H9 (cell line): Measurements from ENCODE around the gene BAHD1. TPM values are rescaled to one million over a fixed set of nuclear protein-coding genes. Genes with fewer than 3 reads are reported as not detected.

Experiments
- DNase-seq: peaks from one replicate; pipeline ENCODE4 v3.0.0-alpha.2; 2017
- H2AFZ ChIP-seq: one replicate; pipeline ENCODE4 v1.6.1; 2013; ENCODE audit warnings: mild to moderate bottlenecking, low read length, control low read depth, moderate library complexity
- H2AK5ac ChIP-seq: 2 replicates; pipeline ENCODE4 v1.6.1; 2013; ENCODE audit warnings: low read length, control low read depth, mixed read lengths; ENCODE audit not compliant: insufficient read length
- H2BK120ac ChIP-seq: one replicate; pipeline ENCODE4 v1.6.1; 2013; ENCODE audit warnings: low read depth, mild to moderate bottlenecking, low read length, control low read depth, inconsistent platforms; ENCODE audit not compliant: poor library complexity, severe bottlenecking
- H2BK12ac ChIP-seq: 2 replicates; pipeline ENCODE4 v1.6.1; 2013; ENCODE audit warnings: low read length, control low read depth, mixed read lengths, low read depth; ENCODE audit not compliant: insufficient read length
- H2BK15ac ChIP-seq: 2 replicates; pipeline ENCODE4 v1.6.1; 2013; ENCODE audit warnings: low read depth, low read length, control low read depth
- H2BK20ac ChIP-seq: one replicate; pipeline ENCODE4 v1.6.1; 2013; ENCODE audit warnings: low read depth, mild to moderate bottlenecking, low read length, control low read depth, inconsistent platforms; ENCODE audit not compliant: poor library complexity, severe bottlenecking
- H2BK5ac ChIP-seq: 2 replicates; pipeline ENCODE4 v1.6.1; 2013; ENCODE audit warnings: low read length, control low read depth, mixed read lengths; ENCODE audit not compliant: insufficient read length
- H3K14ac ChIP-seq: 2 replicates; pipeline ENCODE4 v1.6.1; 2013; ENCODE audit warnings: low read length, control low read depth; ENCODE audit not compliant: insufficient read depth
- H3K18ac ChIP-seq: 2 replicates; pipeline ENCODE4 v1.6.1; 2013; ENCODE audit warnings: low read depth, mild to moderate bottlenecking, mixed read lengths, low read length, control low read depth; ENCODE audit not compliant: insufficient read length
- H3K23ac ChIP-seq: 2 replicates; pipeline ENCODE4 v1.6.1; 2013; ENCODE audit warnings: low read length, control low read depth, mixed read lengths, low read depth; ENCODE audit not compliant: insufficient read length
- H3K23me2 ChIP-seq: 2 replicates; pipeline ENCODE4 v1.6.1; 2013; ENCODE audit warnings: low read depth, mild to moderate bottlenecking, mixed read lengths, low read length, control low read depth; ENCODE audit not compliant: insufficient read length, poor library complexity, severe bottlenecking
- H3K27ac ChIP-seq: 2 replicates; pipeline ENCODE4 v1.5.1; 2013; ENCODE audit warnings: low read length, control low read depth, mixed read lengths, low read depth; ENCODE audit not compliant: insufficient read length
- H3K27me3 ChIP-seq: 2 replicates; pipeline ENCODE4 v1.6.1; 2013; ENCODE audit warnings: low read length, control low read depth, inconsistent platforms; ENCODE audit not compliant: insufficient read depth
- H3K4ac ChIP-seq: 2 replicates; pipeline ENCODE4 v1.6.1; 2013; ENCODE audit warnings: low read depth, mild to moderate bottlenecking, control low read depth, inconsistent platforms, low read length, moderate library complexity
- H3K4me1 ChIP-seq: 2 replicates; pipeline ENCODE4 v1.6.1; 2013; ENCODE audit warnings: low read length, control low read depth, inconsistent platforms; ENCODE audit not compliant: insufficient read depth
- H3K4me2 ChIP-seq: 2 replicates; pipeline ENCODE4 v1.6.1; 2013; ENCODE audit warnings: low read length, control low read depth, mixed read lengths; ENCODE audit not compliant: insufficient read length, insufficient read depth
- H3K56ac ChIP-seq: 2 replicates; pipeline ENCODE4 v1.6.1; 2013; ENCODE audit warnings: low read depth, mild to moderate bottlenecking, mixed read lengths, low read length, control low read depth; ENCODE audit not compliant: insufficient read length
- H3K79me1 ChIP-seq: 2 replicates; pipeline ENCODE4 v1.6.1; 2013; ENCODE audit warnings: low read depth, mild to moderate bottlenecking, moderate library complexity, low read length, control low read depth, inconsistent platforms; ENCODE audit not compliant: insufficient read depth, poor library complexity, severe bottlenecking
- H3K79me2 ChIP-seq: 2 replicates; pipeline ENCODE4 v1.6.1; 2013; ENCODE audit warnings: low read length, control low read depth, inconsistent platforms; ENCODE audit not compliant: insufficient read depth
- H3K9ac ChIP-seq: 2 replicates; pipeline ENCODE4 v1.6.1; 2013; ENCODE audit warnings: low read length, control low read depth, mixed read lengths; ENCODE audit not compliant: insufficient read length; ENCODE audit errors: extremely low read depth
- H3K9me3 ChIP-seq: one replicate; pipeline ENCODE4 v1.6.1; 2013; ENCODE audit warnings: low read depth, low read length, inconsistent platforms; ENCODE audit not compliant: control insufficient read depth
- H3T11ph ChIP-seq: one replicate; pipeline ENCODE4 v1.6.1; 2013; ENCODE audit warnings: mild to moderate bottlenecking, low read length, control low read depth, inconsistent platforms
- H4K20me1 ChIP-seq: one replicate; pipeline ENCODE4 v1.6.1; 2013; ENCODE audit not compliant: control insufficient read depth, insufficient read length, insufficient read depth
- H4K5ac ChIP-seq: 2 replicates; pipeline ENCODE4 v1.6.1; 2013; ENCODE audit warnings: low read depth, mild to moderate bottlenecking, mixed read lengths, low read length, control low read depth; ENCODE audit not compliant: insufficient read length
- H4K8ac ChIP-seq: replicated peaks from 2 replicates; pipeline ENCODE4 v1.6.1; 2013; ENCODE audit warnings: low read length, control low read depth, mixed read lengths, low read depth; ENCODE audit not compliant: insufficient read length
- H4K91ac ChIP-seq: 2 replicates; pipeline ENCODE4 v1.6.1; 2013; ENCODE audit warnings: low read depth, mild to moderate bottlenecking, moderate library complexity, mixed read lengths, low read length, control low read depth; ENCODE audit not compliant: insufficient read length
- H3K27ac Mint-ChIP-seq, 3 experiments: 2 replicates in 2 of 3; 3 replicates in 1 of 3; pipeline ENCODE4 v1.8.0; 2020 to 2021; ENCODE audit warnings: mixed read lengths in 3 of 3, mild to moderate bottlenecking in 1 of 3, moderate library complexity in 1 of 3
- H3K27me3 Mint-ChIP-seq: 2 replicates; pipeline ENCODE4 v1.8.0; 2021; ENCODE audit warnings: low read depth, mild to moderate bottlenecking, moderate library complexity, mixed read lengths
- H3K36me3 Mint-ChIP-seq, 3 experiments: 2 replicates in 2 of 3; 3 replicates in 1 of 3; pipeline ENCODE4 v1.8.0; 2020 to 2021; ENCODE audit warnings: low read depth in 3 of 3, mixed read lengths in 3 of 3; ENCODE audit not compliant: insufficient read depth in 1 of 3
- H3K4me1 Mint-ChIP-seq, 2 experiments: 2 replicates each; pipeline ENCODE4 v1.8.0; 2020; ENCODE audit warnings: mixed read lengths in 2 of 2
- H3K4me3 Mint-ChIP-seq, 2 experiments: 2 replicates in 1 of 2; 3 replicates in 1 of 2; pipeline ENCODE4 v1.8.0; 2020 to 2021; ENCODE audit warnings: mild to moderate bottlenecking in 2 of 2, mixed read lengths in 2 of 2, moderate library complexity in 1 of 2
- H3K9me3 Mint-ChIP-seq, 2 experiments: 2 replicates in 1 of 2; 3 replicates in 1 of 2; pipeline ENCODE4 v1.8.0; 2020; ENCODE audit warnings: mild to moderate bottlenecking in 2 of 2, mixed read lengths in 2 of 2, moderate library complexity in 1 of 2
- WGBS: extraction: QIAGEN DNeasy Blood & Tissue Kit; methylation state at CpG from one replicate; pipeline ENCODE4 v1.1.7; 2013; ENCODE audit warnings: missing lambda C conversion rate, low lambda C conversion rate, mixed read lengths; ENCODE audit not compliant: insufficient read length; ENCODE audit errors: extremely low coverage; 5-methylcytosine and 5-hydroxymethylcytosine counted together
- total RNA-seq: library from RNA; stranded (reverse); gene quantifications from 2 replicates; pipeline ENCODE4 v1.2.1, GENCODE V29; 2021
- TF ChIP-seq, protein P1 (sequence below): fragments of 200-600 bp; sonication (generic); conservative IDR thresholded peaks from 3 replicates; pipeline ENCODE4 v1.8.0; 2021; ENCODE audit warnings: antibody characterized with exemption, mild to moderate bottlenecking

BAHD1 gene
- total RNA-seq, 1 experiment from 2014 or later, result 54.1 TPM

DNA sequence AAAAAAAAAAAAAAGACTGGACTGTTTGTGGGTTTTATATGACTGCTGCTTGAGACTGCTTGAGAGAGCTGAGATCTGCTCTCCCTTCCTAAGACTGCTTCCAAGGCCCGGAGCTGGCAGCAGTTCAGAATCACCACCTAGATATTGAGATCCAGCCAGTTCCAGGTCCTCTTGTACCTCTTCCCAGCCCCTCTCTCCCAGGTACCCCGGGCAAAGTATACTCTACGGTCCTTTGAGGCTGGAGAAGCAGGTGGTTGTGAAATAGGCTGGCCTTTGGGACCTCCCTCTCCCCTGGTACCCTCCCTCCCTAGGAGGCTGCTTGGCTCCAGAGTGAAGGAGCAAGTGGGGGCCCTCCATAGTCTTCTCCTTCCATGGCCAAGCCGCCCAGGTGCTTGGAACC is 12.6 kb upstream of the BAHD1 start:
- Histone ChIP-seq H4K91ac (no peak overlapping the region), H3K9me3 (no peaks in the 10 kb centered on the region), H2AFZ (no peak overlapping the region), H3K23me2 (no peaks in the 10 kb centered on the region), H3K56ac (no peak overlapping the region), H2BK15ac (no peak overlapping the region), H2BK20ac (no peak overlapping the region), H3T11ph (no peak overlapping the region), H3K4me2 (no peak overlapping the region), H3K14ac (no peak overlapping the region), H3K23ac (no peak overlapping the region), H3K79me1 (no peaks in the 10 kb centered on the region), H3K27me3 (no peaks in the 10 kb centered on the region; the same call in 1 of the 2 replicates), H4K20me1 (no peaks in the 10 kb centered on the region), H2AK5ac (no peak overlapping the region), H3K18ac (no peak overlapping the region), H4K8ac (no peak overlapping the region), H2BK12ac (no peak overlapping the region), H2BK5ac (no peak overlapping the region), H3K79me2 (no peaks in the 10 kb centered on the region), H2BK120ac (no peak overlapping the region), H4K5ac (no peak overlapping the region), H3K27ac (no peak overlapping the region), H3K9ac (no peak overlapping the region), H3K4ac (no peak overlapping the region), H3K4me1 (peaks cover 6% of the 10 kb centered on the region; the same call in 1 of the 2 replicates)
- peaks cover 30% of the 10 kb centered on the region for H3K27me3 Mint-ChIP-seq
- TF ChIP-seq, protein P1, sequence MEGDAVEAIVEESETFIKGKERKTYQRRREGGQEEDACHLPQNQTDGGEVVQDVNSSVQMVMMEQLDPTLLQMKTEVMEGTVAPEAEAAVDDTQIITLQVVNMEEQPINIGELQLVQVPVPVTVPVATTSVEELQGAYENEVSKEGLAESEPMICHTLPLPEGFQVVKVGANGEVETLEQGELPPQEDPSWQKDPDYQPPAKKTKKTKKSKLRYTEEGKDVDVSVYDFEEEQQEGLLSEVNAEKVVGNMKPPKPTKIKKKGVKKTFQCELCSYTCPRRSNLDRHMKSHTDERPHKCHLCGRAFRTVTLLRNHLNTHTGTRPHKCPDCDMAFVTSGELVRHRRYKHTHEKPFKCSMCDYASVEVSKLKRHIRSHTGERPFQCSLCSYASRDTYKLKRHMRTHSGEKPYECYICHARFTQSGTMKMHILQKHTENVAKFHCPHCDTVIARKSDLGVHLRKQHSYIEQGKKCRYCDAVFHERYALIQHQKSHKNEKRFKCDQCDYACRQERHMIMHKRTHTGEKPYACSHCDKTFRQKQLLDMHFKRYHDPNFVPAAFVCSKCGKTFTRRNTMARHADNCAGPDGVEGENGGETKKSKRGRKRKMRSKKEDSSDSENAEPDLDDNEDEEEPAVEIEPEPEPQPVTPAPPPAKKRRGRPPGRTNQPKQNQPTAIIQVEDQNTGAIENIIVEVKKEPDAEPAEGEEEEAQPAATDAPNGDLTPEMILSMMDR, result no peak
- H3K4me1 Mint-ChIP-seq, result peaks cover 22 to 23% of the 10 kb centered on the region in 2 experiments
- H3K9me3 Mint-ChIP-seq, result no peaks in the 10 kb centered on the region
- DNase-seq, result no peak
- no peaks in the 10 kb centered on the region for H3K36me3 Mint-ChIP-seq
- H3K27ac Mint-ChIP-seq, result no peak overlapping the region
- no CpG with 5 or more reads among the region's 4 CpGs for WGBS
- H3K4me3 Mint-ChIP-seq, result no peak overlapping the region
